Kidney epithelial cell (primary cell): ENCODE measurements around the gene TMEM14A. TPM values are rescaled to one million over a fixed set of nuclear protein-coding genes. Genes with fewer than 3 reads are reported as not detected.
A peak's percentile ranks its signal among the peaks of the same experiment; 100 is the strongest.

Experiments
- DNase-seq: peaks from one replicate; pipeline ENCODE4 v3.0.0-alpha.2; 2010; ENCODE audit warnings: low read depth
- H3K27me3 ChIP-seq: 2 replicates; pipeline ENCODE4 v1.6.0; 2011; ENCODE audit warnings: low read length; ENCODE audit not compliant: control insufficient read depth, insufficient read depth
- H3K36me3 ChIP-seq: 2 replicates; pipeline ENCODE4 v1.5.1; 2011; ENCODE audit warnings: low read length; ENCODE audit not compliant: control insufficient read depth, insufficient read depth
- H3K4me3 ChIP-seq: 2 replicates; pipeline ENCODE4 v1.5.1; 2011; ENCODE audit warnings: low read depth, mild to moderate bottlenecking, control low read depth, low read length
- total RNA-seq: library from RNA; depleted of rRNA; stranded (reverse); fragments of >200 nt; gene quantifications from 2 replicates; pipeline ENCODE4 v1.2.3, GENCODE V29; 2015
- TF ChIP-seq, protein P1 (sequence below): IDR thresholded peaks from 2 replicates; pipeline ENCODE4 v1.5.1; 2011; ENCODE audit warnings: mild to moderate bottlenecking, moderate library complexity, low read length, control low read depth, inconsistent platforms; ENCODE audit not compliant: insufficient read depth, poor library complexity, severe bottlenecking

The TMEM14A gene
- total RNA-seq, 1 donor from 2014 or later: 35.3 TPM

DNA sequence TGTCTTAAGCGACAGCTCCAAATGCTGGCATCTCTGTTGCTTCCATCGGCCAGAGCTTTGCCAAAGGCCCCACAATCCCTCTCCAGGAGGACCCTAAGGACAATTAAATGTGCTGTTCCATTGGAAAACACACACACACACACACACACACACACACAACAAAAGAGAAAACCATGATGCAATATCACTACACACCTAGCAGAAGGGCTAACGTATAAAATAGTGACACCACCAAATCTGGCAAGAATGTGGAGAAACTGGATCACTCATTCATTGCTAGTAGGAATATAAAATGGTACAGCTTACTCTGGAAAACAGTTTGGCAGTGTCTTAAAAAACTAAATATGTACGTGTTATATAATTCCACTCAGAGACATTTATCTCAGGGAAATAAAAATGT, 13.0 kb upstream of the TMEM14A start:
- Histone ChIP-seq H3K27me3 (no peaks in the 10 kb centered on the region), H3K36me3 (no peaks in the 10 kb centered on the region), H3K4me3 (no peak overlapping the region)
- TF ChIP-seq, protein P1, sequence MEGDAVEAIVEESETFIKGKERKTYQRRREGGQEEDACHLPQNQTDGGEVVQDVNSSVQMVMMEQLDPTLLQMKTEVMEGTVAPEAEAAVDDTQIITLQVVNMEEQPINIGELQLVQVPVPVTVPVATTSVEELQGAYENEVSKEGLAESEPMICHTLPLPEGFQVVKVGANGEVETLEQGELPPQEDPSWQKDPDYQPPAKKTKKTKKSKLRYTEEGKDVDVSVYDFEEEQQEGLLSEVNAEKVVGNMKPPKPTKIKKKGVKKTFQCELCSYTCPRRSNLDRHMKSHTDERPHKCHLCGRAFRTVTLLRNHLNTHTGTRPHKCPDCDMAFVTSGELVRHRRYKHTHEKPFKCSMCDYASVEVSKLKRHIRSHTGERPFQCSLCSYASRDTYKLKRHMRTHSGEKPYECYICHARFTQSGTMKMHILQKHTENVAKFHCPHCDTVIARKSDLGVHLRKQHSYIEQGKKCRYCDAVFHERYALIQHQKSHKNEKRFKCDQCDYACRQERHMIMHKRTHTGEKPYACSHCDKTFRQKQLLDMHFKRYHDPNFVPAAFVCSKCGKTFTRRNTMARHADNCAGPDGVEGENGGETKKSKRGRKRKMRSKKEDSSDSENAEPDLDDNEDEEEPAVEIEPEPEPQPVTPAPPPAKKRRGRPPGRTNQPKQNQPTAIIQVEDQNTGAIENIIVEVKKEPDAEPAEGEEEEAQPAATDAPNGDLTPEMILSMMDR: no peak
- DNase-seq: no peak

- no peak overlapping the region for H3K4me3 ChIP-seq
These were observed 9.4 kb upstream of the TMEM14A start for GRCh38 chr6:52661551-52661950.

DNA sequence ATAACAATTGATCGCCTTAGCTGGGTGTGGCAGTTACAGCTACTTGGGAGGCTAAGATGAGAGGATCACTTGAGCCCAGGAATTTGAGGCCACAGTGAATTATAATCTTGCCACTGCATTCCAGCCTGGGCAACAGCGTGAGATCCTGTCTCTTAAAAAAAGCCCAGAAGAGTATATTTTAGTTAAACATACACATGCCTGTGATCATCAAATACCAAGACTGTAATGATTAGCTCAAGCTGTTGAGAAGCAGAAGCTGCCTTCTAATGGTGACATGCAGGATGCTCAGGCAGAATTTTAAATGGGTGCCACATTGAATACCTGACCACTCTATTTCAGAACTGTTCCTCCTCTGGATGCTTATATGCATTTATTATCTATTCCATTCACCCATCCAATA, 8.9 kb upstream of the TMEM14A start:
- TF ChIP-seq, protein P1: no peak
- no peak for DNase-seq

More at GRCh38 chr6:52661551-52661950, 9.4 kb upstream of the TMEM14A start:
- no peaks in the 10 kb centered on the region for H3K27me3 ChIP-seq
- no peak for DNase-seq
- H3K36me3 ChIP-seq: no peaks in the 10 kb centered on the region
- TF ChIP-seq, protein P1: no peak

DNA sequence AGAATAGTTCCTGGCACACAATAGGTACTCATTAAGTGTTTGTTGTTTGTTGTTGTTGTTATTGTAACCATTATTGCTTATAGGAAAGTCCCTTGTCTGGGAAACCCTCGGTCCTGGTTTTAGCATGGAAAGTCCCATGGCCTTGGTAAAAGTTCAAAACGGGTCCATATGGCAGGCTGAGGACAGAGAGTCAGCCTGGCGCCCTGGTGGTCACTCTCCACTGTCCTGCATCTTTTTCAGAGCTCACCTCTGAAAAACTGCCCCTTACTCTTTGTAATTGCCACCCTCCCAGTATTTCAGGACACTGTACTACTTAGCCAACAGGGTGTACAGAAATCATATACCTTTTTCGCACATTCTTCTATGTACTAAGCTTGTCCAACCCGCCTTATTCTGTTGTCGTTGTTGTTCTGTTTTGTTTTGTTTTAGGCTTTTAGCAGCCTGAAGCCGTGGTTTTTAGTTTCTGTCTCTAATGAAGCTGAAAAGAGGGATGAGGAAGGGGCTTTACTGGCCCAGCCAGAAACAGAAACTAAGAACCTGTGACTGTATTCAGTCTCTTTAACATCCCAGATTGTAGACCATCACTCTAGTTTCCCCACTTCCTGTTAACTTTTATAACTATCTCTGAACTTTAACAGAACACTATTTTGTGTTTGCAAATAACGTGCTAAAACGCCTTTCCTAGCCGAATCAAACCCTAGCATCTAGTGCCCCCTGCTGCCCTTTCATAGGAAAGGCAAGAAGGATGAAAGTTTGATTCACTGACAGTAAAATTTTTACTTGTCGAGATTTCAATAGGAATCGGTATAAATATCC, 7.6 kb upstream of the TMEM14A start:
- TF ChIP-seq, protein P1: peak; percentile 77
- DNase-seq: no peak
- Histone ChIP-seq H3K36me3 (no peaks in the 10 kb centered on the region), H3K27me3 (no peaks in the 10 kb centered on the region), H3K4me3 (peak overlapping the region; percentile 56)

More for the DNA sequence above, 8.9 kb upstream of the TMEM14A start:
- Histone ChIP-seq H3K36me3 (no peaks in the 10 kb centered on the region), H3K27me3 (no peaks in the 10 kb centered on the region), H3K4me3 (no peak overlapping the region)

GRCh38 chr6:52663936-52664185, 7.1 kb upstream of the TMEM14A start:
- TF ChIP-seq, protein P1: no peak
- no peaks in the 10 kb centered on the region for H3K36me3 ChIP-seq
- DNase-seq: no peak
- H3K27me3 ChIP-seq: no peaks in the 10 kb centered on the region
- H3K4me3 ChIP-seq: peak overlapping the region; percentile 56
